GM12878 (cell line): ENCODE results near the gene MEF2C. TPM values are rescaled to one million over a fixed set of nuclear protein-coding genes. Genes with fewer than 3 reads are reported as not detected.

Experiments used
- BACH1 ChIP-seq: fragments of 450-650 bp; IDR thresholded peaks from 2 replicates; pipeline ENCODE4 v1.6.1; 2017; ENCODE audit warnings: mild to moderate bottlenecking, borderline replicate concordance
- CBX5 ChIP-seq: sonication (generic); IDR thresholded peaks from 2 replicates; pipeline ENCODE4 v1.6.1; 2016; ENCODE audit warnings: low read depth, moderate library complexity, mild to moderate bottlenecking, inconsistent platforms
- CHD1 ChIP-seq: IDR thresholded peaks from 2 replicates; pipeline ENCODE4 v1.6.1; 2012; ENCODE audit warnings: low read depth, low read length, improper control_type of control experiment
- IRF3 ChIP-seq: fragments of 450-650 bp; IDR thresholded peaks from 2 replicates; pipeline ENCODE4 v1.6.1; 2014; ENCODE audit warnings: mild to moderate bottlenecking
- KAT2A ChIP-seq: conservative IDR thresholded peaks from 2 replicates; pipeline ENCODE4 v1.6.1; 2011; ENCODE audit warnings: low read depth, low read length; ENCODE audit not compliant: control insufficient read depth
- MLLT1 ChIP-seq: fragments of 450-650 bp; IDR thresholded peaks from 2 replicates; pipeline ENCODE4 v1.6.1; 2016; ENCODE audit warnings: mild to moderate bottlenecking
- NBN ChIP-seq: fragments of 450-650 bp; IDR thresholded peaks from 2 replicates; pipeline ENCODE4 v1.6.1; 2016
- PAX5 ChIP-seq: IDR thresholded peaks from 2 replicates; pipeline ENCODE4 v1.6.1; 2011; ENCODE audit warnings: low read depth, low read length, borderline replicate concordance
- RFX5 ChIP-seq: IDR thresholded peaks from 2 replicates; pipeline ENCODE4 v1.6.1; 2011; ENCODE audit warnings: low read depth, low read length, improper control_type of control experiment
- USF1 ChIP-seq: IDR thresholded peaks from 2 replicates; pipeline ENCODE4 v1.6.1; 2011; ENCODE audit warnings: borderline replicate concordance, low read depth, mild to moderate bottlenecking, moderate library complexity, mixed read lengths, low read length; ENCODE audit not compliant: insufficient read depth; ENCODE audit errors: extremely low read length
- ZNF207 ChIP-seq: fragments of 450-650 bp; IDR thresholded peaks from 2 replicates; pipeline ENCODE4 v1.6.1; 2014; ENCODE audit warnings: antibody characterized with exemption, mild to moderate bottlenecking, borderline replicate concordance
- ZNF622 ChIP-seq: fragments of 450-650 bp; IDR thresholded peaks from 2 replicates; pipeline ENCODE4 v1.6.1; 2017; ENCODE audit warnings: mild to moderate bottlenecking, inconsistent platforms
- polyA plus RNA-seq, 11 experiments: library from polyadenylated mRNA; depleted of rRNA in 4 of 11; unstranded in 6 of 11; stranded (reverse) in 5 of 11; fragments of >200 nt; fragmentation: Nextera tagmentation in 4 of 11; fragmentation: Illumina TruSeq in 1 of 11; extraction: Ambion mirVana in 4 of 11; extraction: Trizol in 1 of 11; gene quantifications; 1 replicate in 1 of 11; 2 replicates in 10 of 11; pipeline versions ENCODE4 v1.2.1 to v1.2.3, GENCODE V29; 2011 to 2016; ENCODE audit warnings: inconsistent platforms in 2 of 11, missing spikeins in 2 of 11, low read depth in 1 of 11
- total RNA-seq, 4 experiments: library from RNA; depleted of rRNA in 3 of 4; stranded (reverse); fragments of >200 nt in 3 of 4; fragmentation: Illumina TruSeq in 1 of 4; extraction: Trizol in 1 of 4; gene quantifications; 2 replicates each; pipeline versions ENCODE4 v1.2.1 to v1.2.3, GENCODE V29; 2013 to 2021
- TF ChIP-seq, protein P1 (sequence below): fragments of 450-650 bp; IDR thresholded peaks from 2 replicates; pipeline ENCODE4 v1.6.1; 2017; ENCODE audit warnings: mild to moderate bottlenecking, moderate library complexity

Gene MEF2C
- total and polyA plus RNA-seq, 10 of the 15 experiments (the other 5 are each of a cell fraction or from before 2014, with no cell fraction given) = 104 to 225 (median 180) TPM

DNA sequence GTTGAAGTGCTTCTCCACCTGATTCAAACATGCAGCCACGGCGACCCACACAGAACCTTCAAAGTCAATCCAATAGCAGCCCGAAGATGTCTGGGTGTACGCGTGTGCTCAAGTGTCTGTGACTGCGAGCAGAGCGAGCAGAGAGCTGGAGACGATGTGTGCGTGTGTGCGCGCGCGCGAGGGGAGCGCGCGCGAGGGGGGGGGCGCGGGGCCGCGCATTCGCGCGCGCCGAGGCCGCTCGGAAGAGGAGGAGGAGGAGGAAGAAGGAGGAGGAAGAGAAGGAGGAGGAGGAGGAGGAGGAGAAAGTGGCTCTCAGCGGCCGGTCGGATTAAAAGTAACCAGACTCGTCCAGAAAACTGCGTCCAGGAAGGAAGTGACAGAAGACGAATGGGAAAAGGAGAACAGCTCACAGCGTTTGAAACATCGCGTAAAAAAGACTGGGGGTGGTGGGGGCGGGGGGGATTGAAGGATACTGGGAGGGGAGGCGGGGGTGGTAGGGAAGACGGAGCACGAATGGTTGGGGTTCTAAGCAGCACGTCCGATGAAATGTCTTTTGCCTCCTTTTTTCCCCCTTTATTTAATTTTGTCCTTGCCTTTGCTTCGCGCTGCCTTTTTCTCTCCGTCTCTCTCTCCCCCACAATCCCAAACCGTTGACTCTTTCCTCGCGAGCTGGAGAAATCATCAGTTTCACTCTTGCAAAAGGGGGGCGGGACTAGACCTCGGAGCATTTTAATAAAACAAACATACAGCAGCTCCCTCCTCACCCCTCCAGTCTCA lies at the start of gene MEF2C (continued):
- TF ChIP-seq ZNF622 (no peak), IRF3 (0 out of 2 replicates have a peak, but pooled peaks have one; percentile 13), BACH1 (peak; percentile 55; the same call in 1 of the 2 replicates), CHD1 (no peak), CBX5 (no peak; the same call in 1 of the 2 replicates), ZNF207 (no peak), KAT2A (no peak), RFX5 (no peak), NBN (peak; percentile 43; the same call in 1 of the 2 replicates), PAX5 (peak; percentile 19; the same call in 1 of the 2 replicates), MLLT1 (peak; percentile 36; the same call in 1 of the 2 replicates), USF1 (no peak)
- TF ChIP-seq, protein P1, sequence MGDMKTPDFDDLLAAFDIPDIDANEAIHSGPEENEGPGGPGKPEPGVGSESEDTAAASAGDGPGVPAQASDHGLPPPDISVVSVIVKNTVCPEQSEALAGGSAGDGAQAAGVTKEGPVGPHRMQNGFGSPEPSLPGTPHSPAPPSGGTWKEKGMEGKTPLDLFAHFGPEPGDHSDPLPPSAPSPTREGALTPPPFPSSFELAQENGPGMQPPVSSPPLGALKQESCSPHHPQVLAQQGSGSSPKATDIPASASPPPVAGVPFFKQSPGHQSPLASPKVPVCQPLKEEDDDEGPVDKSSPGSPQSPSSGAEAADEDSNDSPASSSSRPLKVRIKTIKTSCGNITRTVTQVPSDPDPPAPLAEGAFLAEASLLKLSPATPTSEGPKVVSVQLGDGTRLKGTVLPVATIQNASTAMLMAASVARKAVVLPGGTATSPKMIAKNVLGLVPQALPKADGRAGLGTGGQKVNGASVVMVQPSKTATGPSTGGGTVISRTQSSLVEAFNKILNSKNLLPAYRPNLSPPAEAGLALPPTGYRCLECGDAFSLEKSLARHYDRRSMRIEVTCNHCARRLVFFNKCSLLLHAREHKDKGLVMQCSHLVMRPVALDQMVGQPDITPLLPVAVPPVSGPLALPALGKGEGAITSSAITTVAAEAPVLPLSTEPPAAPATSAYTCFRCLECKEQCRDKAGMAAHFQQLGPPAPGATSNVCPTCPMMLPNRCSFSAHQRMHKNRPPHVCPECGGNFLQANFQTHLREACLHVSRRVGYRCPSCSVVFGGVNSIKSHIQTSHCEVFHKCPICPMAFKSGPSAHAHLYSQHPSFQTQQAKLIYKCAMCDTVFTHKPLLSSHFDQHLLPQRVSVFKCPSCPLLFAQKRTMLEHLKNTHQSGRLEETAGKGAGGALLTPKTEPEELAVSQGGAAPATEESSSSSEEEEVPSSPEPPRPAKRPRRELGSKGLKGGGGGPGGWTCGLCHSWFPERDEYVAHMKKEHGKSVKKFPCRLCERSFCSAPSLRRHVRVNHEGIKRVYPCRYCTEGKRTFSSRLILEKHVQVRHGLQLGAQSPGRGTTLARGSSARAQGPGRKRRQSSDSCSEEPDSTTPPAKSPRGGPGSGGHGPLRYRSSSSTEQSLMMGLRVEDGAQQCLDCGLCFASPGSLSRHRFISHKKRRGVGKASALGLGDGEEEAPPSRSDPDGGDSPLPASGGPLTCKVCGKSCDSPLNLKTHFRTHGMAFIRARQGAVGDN = peak; percentile 58
